ENCODE results near the gene GORASP2.

- TF ChIP-seq, protein P1, sequence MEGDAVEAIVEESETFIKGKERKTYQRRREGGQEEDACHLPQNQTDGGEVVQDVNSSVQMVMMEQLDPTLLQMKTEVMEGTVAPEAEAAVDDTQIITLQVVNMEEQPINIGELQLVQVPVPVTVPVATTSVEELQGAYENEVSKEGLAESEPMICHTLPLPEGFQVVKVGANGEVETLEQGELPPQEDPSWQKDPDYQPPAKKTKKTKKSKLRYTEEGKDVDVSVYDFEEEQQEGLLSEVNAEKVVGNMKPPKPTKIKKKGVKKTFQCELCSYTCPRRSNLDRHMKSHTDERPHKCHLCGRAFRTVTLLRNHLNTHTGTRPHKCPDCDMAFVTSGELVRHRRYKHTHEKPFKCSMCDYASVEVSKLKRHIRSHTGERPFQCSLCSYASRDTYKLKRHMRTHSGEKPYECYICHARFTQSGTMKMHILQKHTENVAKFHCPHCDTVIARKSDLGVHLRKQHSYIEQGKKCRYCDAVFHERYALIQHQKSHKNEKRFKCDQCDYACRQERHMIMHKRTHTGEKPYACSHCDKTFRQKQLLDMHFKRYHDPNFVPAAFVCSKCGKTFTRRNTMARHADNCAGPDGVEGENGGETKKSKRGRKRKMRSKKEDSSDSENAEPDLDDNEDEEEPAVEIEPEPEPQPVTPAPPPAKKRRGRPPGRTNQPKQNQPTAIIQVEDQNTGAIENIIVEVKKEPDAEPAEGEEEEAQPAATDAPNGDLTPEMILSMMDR (IDR thresholded peaks at IDR 0.05 in 8 of 11, conservative IDR thresholded peaks at IDR 0.05 in 3 of 11), result no peak
- TF ChIP-seq POLR2A (IDR thresholded peaks at IDR 0.05), result no peak
Observed at GRCh38 chr2:171009386-171009785, 80.3 kb downstream of the GORASP2 start.
